ENCODE measurements around the gene NHERF2.

DNA sequence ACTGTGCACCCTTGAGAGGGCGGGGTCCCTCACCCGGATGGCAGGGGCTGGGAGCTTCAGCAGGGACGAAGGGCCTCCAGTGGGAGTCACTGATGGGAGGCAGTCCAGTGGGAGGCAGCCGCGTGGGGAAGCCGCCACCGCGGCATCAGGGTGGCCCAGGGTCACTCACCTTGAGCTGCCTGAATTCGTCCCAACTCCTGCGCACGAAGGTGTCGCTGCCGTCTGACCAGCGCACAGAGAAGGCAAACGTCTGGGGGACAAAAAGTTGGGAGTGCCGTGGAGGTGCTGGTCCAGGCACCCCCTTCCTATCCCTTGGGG is 46.0 kb upstream of the NHERF2 start:
- TF ChIP-seq, protein P1, sequence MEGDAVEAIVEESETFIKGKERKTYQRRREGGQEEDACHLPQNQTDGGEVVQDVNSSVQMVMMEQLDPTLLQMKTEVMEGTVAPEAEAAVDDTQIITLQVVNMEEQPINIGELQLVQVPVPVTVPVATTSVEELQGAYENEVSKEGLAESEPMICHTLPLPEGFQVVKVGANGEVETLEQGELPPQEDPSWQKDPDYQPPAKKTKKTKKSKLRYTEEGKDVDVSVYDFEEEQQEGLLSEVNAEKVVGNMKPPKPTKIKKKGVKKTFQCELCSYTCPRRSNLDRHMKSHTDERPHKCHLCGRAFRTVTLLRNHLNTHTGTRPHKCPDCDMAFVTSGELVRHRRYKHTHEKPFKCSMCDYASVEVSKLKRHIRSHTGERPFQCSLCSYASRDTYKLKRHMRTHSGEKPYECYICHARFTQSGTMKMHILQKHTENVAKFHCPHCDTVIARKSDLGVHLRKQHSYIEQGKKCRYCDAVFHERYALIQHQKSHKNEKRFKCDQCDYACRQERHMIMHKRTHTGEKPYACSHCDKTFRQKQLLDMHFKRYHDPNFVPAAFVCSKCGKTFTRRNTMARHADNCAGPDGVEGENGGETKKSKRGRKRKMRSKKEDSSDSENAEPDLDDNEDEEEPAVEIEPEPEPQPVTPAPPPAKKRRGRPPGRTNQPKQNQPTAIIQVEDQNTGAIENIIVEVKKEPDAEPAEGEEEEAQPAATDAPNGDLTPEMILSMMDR (IDR thresholded peaks at IDR 0.05), result no peak
- no peak for TF ChIP-seq SIN3A (IDR thresholded peaks at IDR 0.05; ENCODE audit: borderline replicate concordance, insufficient read depth, low read depth, low read length)

All from Panc1 (cell line).